GM15510 (cell line): ENCODE measurements around the gene HNRNPA1.

ENCODE experiments used
- POLR2A ChIP-seq: IDR thresholded peaks from 3 replicates; pipeline ENCODE4 v1.6.1; 2011; ENCODE audit warnings: borderline replicate concordance; ENCODE audit not compliant: insufficient read length; ENCODE audit errors: extremely low read depth

HNRNPA1 gene

DNA sequence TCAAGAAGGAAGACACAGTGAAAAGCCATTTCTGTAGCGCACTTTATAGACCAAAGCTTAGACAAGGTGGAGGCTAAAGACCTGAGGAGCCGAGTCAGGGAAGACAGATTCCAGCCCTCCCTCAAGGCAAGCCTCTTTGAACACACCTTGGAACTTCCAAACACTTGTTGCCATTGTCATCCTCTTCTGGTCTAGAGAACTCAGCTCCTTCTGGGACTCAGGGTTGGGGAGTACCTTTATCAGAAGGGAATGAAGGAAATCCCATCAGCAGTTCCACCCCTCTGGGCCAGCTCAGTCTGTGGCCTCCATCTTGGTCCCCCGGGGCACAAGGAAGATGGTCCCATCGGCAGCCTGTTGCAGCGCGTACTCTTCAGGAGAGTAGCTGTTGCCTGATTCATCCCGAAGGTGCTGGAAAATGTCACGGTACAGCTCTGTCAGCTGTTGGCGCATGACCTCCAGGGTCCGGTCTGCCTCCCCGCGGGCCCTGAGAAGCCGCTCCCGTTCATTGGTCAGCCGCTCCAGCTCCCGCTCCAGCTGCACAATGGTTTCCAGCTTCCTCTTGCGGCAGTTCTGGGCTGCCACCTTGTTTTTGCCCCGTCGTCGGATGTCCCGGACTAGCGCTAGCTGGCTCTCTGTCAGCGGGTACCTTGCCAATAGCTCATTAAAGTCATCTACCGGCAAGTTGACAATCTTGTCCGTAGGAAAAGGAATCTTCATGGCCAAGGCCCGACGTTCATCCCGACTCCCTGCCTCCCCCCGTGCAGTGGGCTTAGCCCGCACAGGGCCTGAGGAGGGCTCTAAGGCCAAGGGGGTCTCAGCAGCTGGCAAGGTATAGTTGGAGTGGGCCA, 11.8 kb downstream of the HNRNPA1 start:
- TF ChIP-seq POLR2A, result no peak

- no peak for TF ChIP-seq POLR2A
Measured at GRCh38 chr12:54292931-54293241, 12.4 kb downstream of the HNRNPA1 start.

DNA sequence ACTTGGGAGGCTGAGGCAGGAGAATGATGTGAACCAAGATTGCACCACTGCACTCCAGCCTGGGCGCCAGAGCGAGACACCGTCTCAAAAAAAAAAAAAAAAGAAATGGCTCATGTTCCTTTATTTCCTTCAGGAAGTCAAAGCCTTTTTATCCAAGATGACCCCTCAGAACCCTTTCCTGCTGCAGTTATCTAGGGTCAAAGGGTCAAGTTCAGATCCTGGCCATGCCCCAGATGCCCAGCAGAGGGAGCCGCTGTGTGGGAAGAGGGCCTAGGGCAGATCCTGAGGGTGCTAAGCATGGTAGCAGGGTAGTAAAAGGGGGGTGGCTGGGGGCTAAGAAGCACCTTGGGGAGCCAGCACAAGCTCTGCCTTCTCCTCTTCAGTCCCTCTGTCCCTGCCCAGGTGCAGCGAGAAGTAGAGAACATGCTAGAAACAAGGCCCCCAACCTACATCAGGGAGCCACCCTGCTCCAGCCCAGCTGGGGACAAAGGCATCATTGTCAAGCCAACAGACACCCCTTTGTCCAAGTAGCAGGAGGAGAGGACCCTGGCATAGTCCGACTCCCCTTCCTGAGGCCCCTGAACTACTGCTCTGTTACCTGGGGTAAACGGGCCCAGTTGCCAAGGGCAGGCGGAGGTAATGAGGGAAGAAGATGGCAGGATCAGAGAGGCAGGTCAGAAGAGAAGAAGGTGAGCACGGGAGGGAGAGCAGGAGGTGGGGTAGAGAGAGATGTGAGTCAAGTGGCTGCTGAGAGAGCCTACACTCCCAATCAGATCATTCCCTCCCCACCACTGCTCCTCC, 13.8 kb downstream of the HNRNPA1 start:
- no peak for TF ChIP-seq POLR2A

DNA sequence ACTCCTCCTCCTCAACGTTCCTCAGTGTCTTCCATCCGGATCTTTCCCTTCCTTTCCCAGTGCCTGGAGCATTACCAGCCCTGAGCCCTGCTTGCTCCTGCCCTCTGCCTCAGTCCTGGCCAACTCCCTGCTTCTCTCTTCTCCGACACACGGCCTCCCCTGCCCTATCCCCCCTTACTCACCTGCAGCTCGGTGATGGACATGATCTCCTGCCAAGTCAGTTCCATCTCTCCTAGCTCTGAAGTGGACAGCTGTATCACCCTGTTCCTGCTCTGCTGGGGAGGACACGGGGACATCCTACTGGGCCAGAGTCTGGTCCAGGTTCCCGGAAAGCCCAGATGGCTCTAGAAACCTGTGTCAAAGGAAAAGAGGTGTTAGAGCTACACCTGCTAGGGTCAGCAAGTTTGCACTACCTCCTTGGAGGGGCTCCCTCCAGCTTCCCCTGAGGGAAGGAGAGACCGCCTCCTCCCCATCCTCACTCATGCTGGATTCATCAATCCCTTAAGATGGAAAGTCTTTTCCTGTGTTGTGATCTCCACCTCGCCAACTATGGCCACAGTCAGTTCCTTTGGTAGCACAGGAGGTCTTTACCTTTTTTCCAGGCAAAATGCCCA, 14.5 kb downstream of the HNRNPA1 start:
- TF ChIP-seq POLR2A, result no peak

DNA sequence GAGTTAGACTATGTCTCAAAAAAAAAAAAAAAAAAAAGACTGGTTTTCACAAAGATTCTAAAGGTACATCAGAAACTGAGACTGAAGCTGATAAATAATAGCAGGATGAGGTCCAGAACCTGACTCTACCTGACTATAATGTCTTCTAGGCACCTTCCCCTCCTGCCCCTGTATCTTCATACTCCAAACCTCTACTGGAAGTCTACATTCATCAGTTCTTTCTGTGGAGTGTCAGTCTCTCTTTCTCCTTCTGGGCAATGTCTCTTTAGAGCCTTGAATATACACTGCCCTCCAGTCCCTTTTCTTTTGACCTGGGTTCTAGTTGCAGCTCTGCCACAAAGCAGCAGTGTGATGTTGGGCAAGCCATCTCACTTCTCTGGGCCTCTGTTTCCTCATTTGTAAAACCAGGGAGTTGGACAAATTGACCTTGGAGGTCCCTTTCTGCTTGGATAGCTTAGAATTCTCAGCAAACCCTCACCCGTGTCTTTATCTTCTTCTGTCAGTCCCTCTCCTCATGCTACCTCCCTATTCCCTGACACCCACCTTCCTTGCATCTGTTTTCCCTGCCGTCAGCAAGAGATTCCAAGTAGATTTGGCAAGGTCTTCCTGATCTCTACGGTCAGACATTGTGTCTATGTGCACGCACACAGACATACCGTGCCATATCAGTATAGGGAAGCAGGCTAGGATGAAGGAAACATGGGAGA, 16.0 kb downstream of the HNRNPA1 start:
- TF ChIP-seq POLR2A, result no peak

DNA sequence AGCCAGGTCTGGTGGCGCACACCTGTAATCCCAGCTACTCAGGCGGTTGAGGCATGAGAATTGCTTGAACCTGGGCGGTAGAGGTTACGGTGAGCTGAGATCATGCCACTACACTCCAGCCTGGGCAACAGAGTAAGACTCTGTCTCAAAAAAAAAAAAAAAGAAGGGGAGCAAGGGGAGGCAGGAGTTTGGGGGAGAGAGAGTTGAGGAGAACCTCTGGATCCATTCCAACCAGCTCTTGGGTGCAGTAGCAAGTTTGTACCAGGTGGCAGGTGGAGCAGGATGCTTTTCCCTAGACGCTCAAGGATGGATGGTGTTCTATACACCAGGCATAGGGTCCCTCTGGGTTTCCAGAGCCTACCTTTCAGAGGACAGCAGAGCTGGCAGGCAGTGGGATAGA, 18.4 kb downstream of the HNRNPA1 start:
- no peak for TF ChIP-seq POLR2A

GRCh38 chr12:54299515-54300224, 19.1 kb downstream of the HNRNPA1 start:
- TF ChIP-seq POLR2A, result no peak

- TF ChIP-seq POLR2A, result no peak
Measured at GRCh38 chr12:54300225-54300731, 19.8 kb downstream of the HNRNPA1 start.

- TF ChIP-seq POLR2A, result no peak
Measured at GRCh38 chr12:54300732-54301427, 20.4 kb downstream of the HNRNPA1 start, which contains the start of gene NFE2. TSS of gene NFE2 (minus strand) at chr12:54301015. CDS start at chr12:54295248, 5,767 bp downstream.

DNA sequence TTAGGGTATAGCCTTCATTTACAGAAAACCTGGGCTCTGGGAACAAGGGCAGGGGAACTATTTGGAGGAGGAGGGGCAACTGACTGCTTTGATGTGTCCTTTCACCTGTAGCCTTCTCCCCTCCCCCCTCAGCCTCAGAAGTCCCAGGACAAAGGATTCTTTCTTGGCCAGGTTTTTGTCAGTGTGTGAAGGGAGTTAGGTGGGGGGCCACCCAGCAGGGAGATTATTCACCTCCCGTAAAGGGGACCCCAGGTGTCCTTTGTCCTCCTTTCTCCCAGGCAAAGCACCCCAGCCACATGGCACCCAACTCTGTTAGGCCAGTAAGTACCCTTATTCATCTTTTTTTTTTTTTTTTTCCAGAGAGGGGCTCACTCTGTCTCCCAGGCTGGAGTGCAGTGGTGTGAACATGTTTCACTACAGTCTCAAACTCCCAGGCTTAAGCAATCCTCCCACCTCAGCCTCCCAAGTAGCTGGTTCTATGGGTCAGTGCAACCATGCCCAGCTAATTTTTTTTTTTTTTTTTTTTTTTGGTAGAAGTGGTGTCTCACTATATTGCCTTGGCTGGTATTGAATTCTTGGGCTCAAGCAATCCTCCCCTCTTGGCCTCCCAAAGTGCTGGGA, 21.0 kb downstream of the HNRNPA1 start:
- no peak for TF ChIP-seq POLR2A

- TF ChIP-seq POLR2A, result no peak
Measured at GRCh38 chr12:54303640-54304039, 23.1 kb downstream of the HNRNPA1 start.

GRCh38 chr12:54304187-54304810, 23.8 kb downstream of the HNRNPA1 start:
- no peak for TF ChIP-seq POLR2A

DNA sequence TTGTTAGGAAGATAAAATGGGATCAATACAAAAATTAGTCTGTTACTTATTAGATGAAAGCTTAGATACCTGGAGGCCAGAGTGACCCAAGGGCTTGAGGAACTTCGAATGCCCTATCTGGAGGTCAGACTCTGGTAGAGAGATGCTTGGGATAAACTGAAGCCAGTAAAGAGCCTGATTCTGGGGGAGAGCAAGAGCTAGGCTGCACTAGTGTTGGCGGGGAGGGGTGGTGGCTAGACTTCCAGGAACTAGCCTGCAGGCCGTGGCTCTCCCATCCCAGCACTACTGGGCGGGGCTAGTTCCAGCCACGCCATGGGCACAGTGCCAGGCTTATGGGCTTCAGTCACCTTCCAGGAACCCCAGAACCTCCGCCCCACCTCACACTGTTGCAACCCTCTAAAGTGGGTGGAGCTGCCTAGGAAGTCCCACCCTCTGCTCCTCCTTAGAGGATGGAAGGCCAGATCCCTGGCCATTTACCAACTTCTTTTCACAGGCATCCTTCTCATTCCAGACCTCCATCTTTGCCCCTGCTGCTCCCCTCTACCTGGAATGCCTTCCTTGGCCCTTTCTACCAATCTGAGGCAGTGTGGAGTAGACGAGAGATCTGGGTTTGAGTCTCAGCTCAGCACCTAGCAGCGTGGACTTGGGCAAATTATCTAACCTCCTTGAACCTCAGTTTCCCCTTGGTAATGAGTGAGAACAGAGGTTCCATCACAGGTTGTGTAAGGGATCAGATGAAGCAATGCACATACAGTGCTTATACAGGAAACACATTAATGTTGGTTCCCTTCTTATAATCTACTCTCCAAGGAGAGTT, 26.6 kb downstream of the HNRNPA1 start:
- TF ChIP-seq POLR2A, result no peak
